Stimulated activated CD4-positive, alpha-beta T cell treated with anti-CD3 and anti-CD28 coated beads, Interleukin-15, amount 100 ng/mL, for 24 hours (primary cell): ENCODE data around the gene GAPDHS.

Experiments used
- DNase-seq: peaks from one replicate; pipeline ENCODE4 v3.0.0-alpha.2; 2020

The GAPDHS gene

GRCh38 chr19:35511337-35511736 is 21.9 kb upstream of the GAPDHS start:
- DNase-seq = no peak

GRCh38 chr19:35512831-35513627 is 20.2 kb upstream of the GAPDHS start:
- no peak for DNase-seq

GRCh38 chr19:35513628-35514281 is 19.5 kb upstream of the GAPDHS start, which contains the start of gene DMKN:
TSS of gene DMKN (minus strand) at chr19:35513649. CDS start at chr19:35513475, 174 bp downstream.
- no peak for DNase-seq

- DNase-seq = no peak
Measured at GRCh38 chr19:35514282-35514809, 18.9 kb upstream of the GAPDHS start.

- DNase-seq = no peak
Measured at GRCh38 chr19:35516310-35516709, 16.9 kb upstream of the GAPDHS start.

- DNase-seq = no peak
Measured at GRCh38 chr19:35517342-35517741, 15.9 kb upstream of the GAPDHS start.

GRCh38 chr19:35518313-35518712 is 14.9 kb upstream of the GAPDHS start:
- DNase-seq = no peak

- DNase-seq = no peak
Measured at GRCh38 chr19:35519291-35519690, 14.0 kb upstream of the GAPDHS start.

GRCh38 chr19:35521124-35521743 is 12.0 kb upstream of the GAPDHS start:
- no peak for DNase-seq

- no peak for DNase-seq
Measured at GRCh38 chr19:35522745-35523327, 10.4 kb upstream of the GAPDHS start.

- no peak for DNase-seq
Measured at GRCh38 chr19:35524181-35524837, 8.9 kb upstream of the GAPDHS start.

GRCh38 chr19:35525873-35526272 is 7.4 kb upstream of the GAPDHS start:
- no peak for DNase-seq

- DNase-seq = no peak
Measured at GRCh38 chr19:35528218-35529038, 4.8 kb upstream of the GAPDHS start, which contains the start of gene SBSN. TSS of gene SBSN (minus strand) at chr19:35528311. CDS start at chr19:35528281, 30 bp downstream.

- DNase-seq = no peak
Measured at GRCh38 chr19:35529241-35530218, 3.7 kb upstream of the GAPDHS start.

GRCh38 chr19:35531291-35531690 is 2.0 kb upstream of the GAPDHS start:
- no peak for DNase-seq

GRCh38 chr19:35533822-35534392 is 651 bp downstream of the GAPDHS start:
- peak; percentile 51 for DNase-seq

- no peak for DNase-seq
Measured at GRCh38 chr19:35534803-35535480, 1.7 kb downstream of the GAPDHS start.

- no peak for DNase-seq
Measured at GRCh38 chr19:35539314-35539713, 6.1 kb downstream of the GAPDHS start.

GRCh38 chr19:35539850-35540249 is 6.6 kb downstream of the GAPDHS start:
- DNase-seq = no peak
